Smooth muscle cell (in vitro differentiated cells): ENCODE data around the gene GPC5. TPM values are rescaled to one million over a fixed set of nuclear protein-coding genes. Genes with fewer than 3 reads are reported as not detected.
"Not testable (repeated sequence)": the region's sequence is repeated elsewhere in the genome, so short reads cannot be mapped to it uniquely, and the experiment has no call there.

Experiments used
- DNase-seq: peaks from one replicate; lab custom pipeline; 2025; ENCODE audit not compliant: unreplicated experiment; lab: John Stamatoyannopoulos, UW
- H2AFZ ChIP-seq: fragments of 200-600 bp; sonication (generic); 2 replicates; pipeline ENCODE4 v1.6.0; 2016; ENCODE audit warnings: antibody characterized with exemption, low read depth, mild to moderate bottlenecking
- H3F3A ChIP-seq: fragments of 200-600 bp; sonication (generic); 2 replicates; pipeline ENCODE4 v1.6.0; 2017; ENCODE audit warnings: antibody characterized with exemption, low read depth
- H3K27ac ChIP-seq: fragments of 200-600 bp; sonication (generic); 2 replicates; pipeline ENCODE4 v1.5.1; 2016; ENCODE audit warnings: low read depth, mild to moderate bottlenecking
- H3K27me3 ChIP-seq: fragments of 200-600 bp; sonication (generic); 2 replicates; pipeline ENCODE4 v1.6.1; 2016; ENCODE audit warnings: low read depth, mild to moderate bottlenecking
- H3K36me3 ChIP-seq: fragments of 200-600 bp; sonication (generic); 2 replicates; pipeline ENCODE4 v1.5.1; 2016; ENCODE audit warnings: low read depth
- H3K4me1 ChIP-seq: fragments of 200-600 bp; sonication (generic); 2 replicates; pipeline ENCODE4 v1.5.1; 2016; ENCODE audit warnings: low read depth
- H3K4me2 ChIP-seq: fragments of 200-600 bp; sonication (generic); 2 replicates; pipeline ENCODE4 v1.6.0; 2016; ENCODE audit warnings: mild to moderate bottlenecking
- H3K4me3 ChIP-seq: fragments of 200-600 bp; sonication (generic); 2 replicates; pipeline ENCODE4 v1.5.1; 2016; ENCODE audit warnings: mild to moderate bottlenecking
- H3K79me2 ChIP-seq: fragments of 200-600 bp; sonication (generic); 2 replicates; pipeline ENCODE4 v1.6.0; 2016; ENCODE audit warnings: low read depth, mild to moderate bottlenecking
- H3K9ac ChIP-seq: fragments of 200-600 bp; sonication (generic); 2 replicates; pipeline ENCODE4 v1.6.0; 2016; ENCODE audit warnings: low read depth
- H3K9me3 ChIP-seq: fragments of 200-600 bp; sonication (generic); replicated peaks from 2 replicates; pipeline ENCODE4 v1.5.1; 2016; ENCODE audit warnings: low read depth
- H4K20me1 ChIP-seq: fragments of 200-600 bp; sonication (generic); 2 replicates; pipeline ENCODE4 v1.6.0; 2016; ENCODE audit warnings: low read depth
- CTCF ChIP-seq: fragments of 200-600 bp; sonication (generic); IDR thresholded peaks from 2 replicates; pipeline ENCODE4 v1.5.1; 2017; ENCODE audit warnings: borderline replicate concordance, mild to moderate bottlenecking, antibody characterized with exemption; ENCODE audit not compliant: insufficient read depth, poor library complexity, severe bottlenecking
- WGBS: methylation state at CpG from one replicate; pipeline ENCODE4 v1.1.7; 2016; ENCODE audit warnings: low lambda C conversion rate; 5-methylcytosine and 5-hydroxymethylcytosine counted together
- polyA plus RNA-seq: library from polyadenylated mRNA; unstranded; fragments of >200 nt; fragmentation: Nextera tagmentation; extraction: Ambion mirVana; gene quantifications from 2 replicates; pipeline ENCODE4 v1.2.1, GENCODE V29; 2016
- total RNA-seq: library from RNA; depleted of rRNA; stranded (reverse); fragments of >200 nt; gene quantifications from 2 replicates; pipeline ENCODE4 v1.2.3, GENCODE V29; 2014

Gene GPC5
- total and polyA plus RNA-seq, 2 experiments from 2014 or later = 0.99 to 1.0 TPM

GRCh38 chr13:92682832-92683517 lies 1284.6 kb downstream of the GPC5 start:
- DNase-seq = no peak
- H4K20me1 ChIP-seq = no peaks in the 10 kb centered on the region
- no peaks in the 10 kb centered on the region for H3K79me2 ChIP-seq
- H3K27me3 ChIP-seq = no peaks in the 10 kb centered on the region
- WGBS = 87% methylated on average over 5 of the region's 5 CpGs
- H3K4me1 ChIP-seq = no peaks in the 10 kb centered on the region
- no peak overlapping the region for H3K4me3 ChIP-seq
- H3F3A ChIP-seq = no peaks in the 10 kb centered on the region
- no peak for TF ChIP-seq CTCF
- H3K36me3 ChIP-seq = no peaks in the 10 kb centered on the region
- H3K9me3 ChIP-seq = no peaks in the 10 kb centered on the region
- H3K9ac ChIP-seq = no peak overlapping the region
- H3K4me2 ChIP-seq = no peak overlapping the region
- H2AFZ ChIP-seq = no peak overlapping the region
- no peak overlapping the region for H3K27ac ChIP-seq

GRCh38 chr13:92694047-92694446 lies 1295.6 kb downstream of the GPC5 start:
- no peaks in the 10 kb centered on the region for H3F3A ChIP-seq
- H3K27me3 ChIP-seq = no peaks in the 10 kb centered on the region
- no peaks in the 10 kb centered on the region for H3K79me2 ChIP-seq
- H2AFZ ChIP-seq = no peak overlapping the region
- no peak for DNase-seq
- H3K4me1 ChIP-seq = no peaks in the 10 kb centered on the region
- no peaks in the 10 kb centered on the region for H3K9me3 ChIP-seq
- no peak overlapping the region for H3K9ac ChIP-seq
- TF ChIP-seq CTCF = no peak
- H4K20me1 ChIP-seq = no peaks in the 10 kb centered on the region
- H3K27ac ChIP-seq = no peak overlapping the region
- no peak overlapping the region for H3K4me2 ChIP-seq
- no peak overlapping the region for H3K4me3 ChIP-seq
- no peaks in the 10 kb centered on the region for H3K36me3 ChIP-seq

GRCh38 chr13:92695827-92696226 lies 1297.4 kb downstream of the GPC5 start:
- not testable (repeated sequence) for H3F3A ChIP-seq, H3K9ac ChIP-seq, H3K36me3 ChIP-seq, H4K20me1 ChIP-seq, H3K79me2 ChIP-seq, H3K4me2 ChIP-seq, H3K27ac ChIP-seq, DNase-seq, H3K27me3 ChIP-seq, H3K4me1 ChIP-seq, H2AFZ ChIP-seq, H3K9me3 ChIP-seq, H3K4me3 ChIP-seq
- whole genome bisulfite sequencing = 84% methylated on average over 4 of the region's 4 CpGs

- no peak for DNase-seq
- Histone ChIP-seq H3K27me3 (no peaks in the 10 kb centered on the region), H3K9me3 (no peaks in the 10 kb centered on the region), H3F3A (no peaks in the 10 kb centered on the region), H3K9ac (no peak overlapping the region), H3K27ac (no peak overlapping the region), H3K4me1 (no peaks in the 10 kb centered on the region), H3K79me2 (no peaks in the 10 kb centered on the region), H4K20me1 (no peaks in the 10 kb centered on the region), H3K36me3 (no peaks in the 10 kb centered on the region), H2AFZ (peak overlapping the region; percentile 31), H3K4me2 (peak overlapping the region; percentile 63), H3K4me3 (no peak overlapping the region)
- 39% methylated on average over 6 of the region's 6 CpGs for WGBS
- peak; percentile 40 for TF ChIP-seq CTCF
Observed at GRCh38 chr13:92716749-92717148, 1318.3 kb downstream of the GPC5 start.
